GM21723 (cell line): ENCODE measurements around the gene KRT80.

Experiments used
- ATAC-seq: cut with Tn5 transposase; IDR thresholded peaks from one replicate; pipeline ENCODE4 v1.9.1; 2021; ENCODE audit warnings: mild to moderate bottlenecking, moderate library complexity; ENCODE audit not compliant: unreplicated experiment

The KRT80 gene

GRCh38 chr12:52181746-52182145 lies 10.1 kb downstream of the KRT80 start:
- ATAC-seq: no peak

DNA sequence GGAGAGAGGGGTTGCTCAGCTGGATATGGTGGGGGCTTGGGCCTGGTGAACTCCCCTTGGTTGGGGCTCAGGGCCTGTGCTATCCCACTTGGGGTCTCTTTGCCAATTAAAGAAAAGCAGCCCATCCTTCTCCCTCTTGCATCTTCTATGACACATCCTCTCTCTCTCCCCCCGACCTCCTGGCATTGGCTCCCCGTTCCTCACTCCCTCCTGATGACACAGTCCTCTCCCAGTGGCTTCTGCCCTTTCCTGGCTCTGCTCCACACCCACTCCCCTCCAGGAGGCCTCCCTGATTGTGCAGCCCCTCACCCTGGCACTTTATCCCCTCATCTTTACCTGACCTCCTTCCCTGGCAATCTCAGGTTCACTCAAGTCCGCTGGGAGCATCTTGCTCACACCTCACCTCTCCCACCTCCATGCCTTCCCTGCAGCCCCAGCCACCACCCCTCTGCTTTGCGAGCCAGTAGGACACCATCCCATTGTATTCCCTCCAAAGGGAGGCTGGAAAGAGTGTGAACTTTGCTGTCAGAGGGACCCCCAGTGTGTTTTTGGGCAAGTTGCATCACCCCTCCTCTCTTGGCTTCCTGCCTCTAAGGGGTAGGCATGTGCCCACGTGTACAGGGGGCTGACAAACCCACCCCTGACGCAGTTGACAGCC lies 10.7 kb downstream of the KRT80 start:
- ATAC-seq: no peak

DNA sequence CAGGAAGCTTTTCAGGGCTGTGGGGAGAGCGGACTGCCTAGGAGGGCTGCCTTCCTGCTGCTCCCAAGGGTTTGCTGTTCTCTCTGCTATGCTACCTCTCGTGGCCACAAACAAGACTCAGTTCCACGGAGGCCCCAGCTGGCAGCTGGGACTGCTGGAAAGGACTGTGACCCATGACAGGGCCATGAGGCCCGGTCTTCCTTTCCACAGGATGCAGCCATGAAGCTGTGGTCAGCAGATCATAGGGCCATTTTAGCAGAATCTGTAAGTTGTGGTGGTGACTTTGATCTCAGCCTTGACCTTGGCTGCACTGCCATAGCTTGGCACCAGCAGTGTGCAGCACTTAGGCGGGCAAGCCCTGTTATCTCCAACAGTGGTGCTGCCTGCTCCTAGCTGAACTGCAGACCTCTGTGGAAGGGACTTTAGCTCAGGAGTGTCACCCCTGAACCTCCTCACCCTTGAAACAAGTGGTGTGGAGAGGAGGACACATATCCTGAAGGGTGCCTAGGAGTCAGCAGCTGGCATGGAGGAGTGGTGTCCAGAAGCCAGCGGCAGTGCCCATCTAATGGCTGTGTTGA lies 12.3 kb downstream of the KRT80 start:
- ATAC-seq: no peak

- ATAC-seq: no peak
Measured at GRCh38 chr12:52178984-52179383, 12.8 kb downstream of the KRT80 start.

DNA sequence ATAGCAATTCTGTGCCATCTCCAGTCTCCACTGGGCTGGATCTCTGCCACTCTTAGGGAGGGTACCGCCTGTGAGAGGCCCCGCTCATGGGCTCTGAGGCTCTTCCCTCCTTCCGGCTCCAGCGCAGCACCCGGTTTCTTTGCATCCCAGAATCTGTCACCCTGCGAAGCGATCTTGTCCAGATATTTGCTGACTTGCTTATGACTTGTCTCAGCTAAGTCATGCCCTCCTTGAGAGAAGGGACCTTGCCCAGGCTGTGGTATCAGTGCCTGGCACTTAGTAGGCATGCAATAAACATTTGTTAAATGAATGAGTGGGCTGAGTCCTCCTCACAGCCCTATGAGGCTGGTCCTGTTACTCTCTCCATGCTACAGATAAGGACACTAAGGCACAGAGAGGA lies 13.4 kb downstream of the KRT80 start:
- no peak for ATAC-seq

GRCh38 chr12:52175371-52176350 lies 16.2 kb downstream of the KRT80 start:
- no peak for ATAC-seq

DNA sequence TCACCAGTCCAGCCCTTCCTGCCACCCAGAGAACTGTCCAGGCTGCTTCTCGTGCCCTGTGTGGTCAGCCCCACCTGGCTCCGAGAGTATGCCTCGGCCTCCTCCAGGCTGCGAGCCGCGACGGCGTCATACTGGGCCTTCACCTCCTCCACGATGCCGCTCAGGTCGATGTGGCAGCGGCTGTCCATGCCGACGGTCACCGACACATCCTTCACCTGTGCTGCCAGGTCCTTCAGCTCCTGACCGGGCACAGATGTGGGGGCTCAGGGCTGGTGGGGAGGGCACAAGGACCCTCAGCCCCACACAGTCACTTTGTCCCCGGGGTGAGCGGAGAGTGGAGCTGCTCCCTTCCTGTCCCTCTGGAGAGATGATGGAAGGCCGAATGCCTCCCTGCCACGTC lies 18.3 kb downstream of the KRT80 start:
- ATAC-seq: no peak

DNA sequence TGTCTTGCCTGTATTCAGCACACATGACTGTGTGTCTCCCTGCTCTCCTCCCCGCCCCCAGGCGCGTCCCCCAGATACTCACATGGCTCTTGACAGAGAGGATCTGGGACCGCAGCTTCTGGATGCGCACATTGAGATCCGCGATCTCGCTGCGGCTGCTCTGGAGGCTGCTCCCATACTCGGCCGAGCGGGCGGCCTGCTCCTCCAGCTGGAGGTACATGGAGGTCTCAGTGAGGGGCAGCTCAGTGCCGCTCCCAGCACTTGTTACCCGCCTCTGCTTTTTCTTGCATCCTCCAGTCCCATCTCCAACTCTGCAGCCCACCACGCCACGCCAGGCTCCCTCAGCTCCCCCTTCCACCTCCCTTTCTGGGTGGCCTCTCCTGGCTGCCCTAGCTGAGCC lies 18.9 kb downstream of the KRT80 start:
- no peak for ATAC-seq

DNA sequence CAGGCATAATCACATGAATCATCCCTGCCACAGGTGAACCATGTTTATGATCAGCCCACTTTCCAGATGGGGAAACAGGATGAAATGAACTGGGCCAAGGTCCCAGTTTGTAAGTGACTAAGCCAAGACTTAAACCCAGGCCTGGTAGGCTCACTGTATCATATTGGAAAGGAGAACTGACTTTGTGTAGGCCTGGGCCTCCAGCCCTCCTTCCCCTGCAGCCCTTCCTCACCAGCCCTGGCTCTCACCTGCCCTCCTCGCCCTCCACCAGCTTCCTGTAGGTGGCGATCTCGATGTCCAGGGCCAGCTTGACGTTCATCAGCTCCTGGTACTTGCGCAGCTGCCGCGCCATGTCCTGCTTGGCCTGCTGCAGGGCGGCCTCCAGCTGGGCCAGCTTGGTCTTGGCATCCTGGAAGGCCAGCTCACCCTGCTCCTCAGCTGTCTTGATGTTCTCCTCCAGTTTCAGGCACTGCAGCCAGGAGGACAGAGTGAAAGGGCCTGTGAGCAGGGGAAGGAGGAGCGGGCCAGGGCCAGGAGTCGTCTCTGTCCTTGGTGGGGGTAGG lies 19.8 kb downstream of the KRT80 start:
- no peak for ATAC-seq

- ATAC-seq: no peak
Measured at GRCh38 chr12:52170827-52171226, 21.0 kb downstream of the KRT80 start.

DNA sequence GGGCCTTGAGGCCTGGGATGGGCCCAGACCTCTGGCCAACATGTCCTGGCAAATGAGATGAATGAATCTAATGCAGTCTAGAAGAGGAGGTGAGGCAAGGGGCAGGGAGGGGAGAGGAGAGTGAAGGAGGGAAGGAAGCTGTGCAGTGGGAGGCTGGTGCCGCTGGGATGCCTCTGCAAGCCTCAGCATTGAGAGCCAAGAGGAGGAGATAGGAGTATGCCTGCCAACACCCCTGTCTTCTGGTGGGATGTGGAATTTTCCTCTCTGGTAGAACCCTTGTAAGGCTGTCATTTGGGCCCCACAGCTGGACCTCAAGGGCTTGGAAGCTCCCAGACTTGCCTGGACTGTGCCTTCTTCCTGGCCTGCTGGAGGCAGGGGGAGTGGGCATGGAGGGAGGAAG lies 21.9 kb downstream of the KRT80 start:
- ATAC-seq: no peak

GRCh38 chr12:52168019-52168717 lies 23.6 kb downstream of the KRT80 start:
- ATAC-seq: no peak

- no peak for ATAC-seq
Measured at GRCh38 chr12:52167526-52167925, 24.3 kb downstream of the KRT80 start.

- ATAC-seq: no peak
Measured at GRCh38 chr12:52166672-52167071, 25.1 kb downstream of the KRT80 start.

GRCh38 chr12:52165096-52165855 lies 26.5 kb downstream of the KRT80 start:
- no peak for ATAC-seq

GRCh38 chr12:52164624-52165023 lies 27.2 kb downstream of the KRT80 start:
- no peak for ATAC-seq

- ATAC-seq: no peak
Measured at GRCh38 chr12:52162981-52163380, 28.8 kb downstream of the KRT80 start.

GRCh38 chr12:52160200-52160599 lies 31.6 kb downstream of the KRT80 start:
- no peak for ATAC-seq

- ATAC-seq: no peak
Measured at GRCh38 chr12:52157566-52158150, 34.2 kb downstream of the KRT80 start.
